H9 (cell line): Measurements from ENCODE around the gene HAL. TPM values are rescaled to one million over a fixed set of nuclear protein-coding genes. Genes with fewer than 3 reads are reported as not detected.

Experiments used
- DNase-seq: peaks from one replicate; pipeline ENCODE4 v3.0.0-alpha.2; 2017
- H2AFZ ChIP-seq: one replicate; pipeline ENCODE4 v1.6.1; 2013; ENCODE audit warnings: mild to moderate bottlenecking, low read length, control low read depth, moderate library complexity
- H2AK5ac ChIP-seq: 2 replicates; pipeline ENCODE4 v1.6.1; 2013; ENCODE audit warnings: low read length, control low read depth, mixed read lengths; ENCODE audit not compliant: insufficient read length
- H2BK120ac ChIP-seq: one replicate; pipeline ENCODE4 v1.6.1; 2013; ENCODE audit warnings: low read depth, mild to moderate bottlenecking, low read length, control low read depth, inconsistent platforms; ENCODE audit not compliant: poor library complexity, severe bottlenecking
- H2BK12ac ChIP-seq: 2 replicates; pipeline ENCODE4 v1.6.1; 2013; ENCODE audit warnings: low read length, control low read depth, mixed read lengths, low read depth; ENCODE audit not compliant: insufficient read length
- H2BK15ac ChIP-seq: 2 replicates; pipeline ENCODE4 v1.6.1; 2013; ENCODE audit warnings: low read depth, low read length, control low read depth
- H2BK20ac ChIP-seq: one replicate; pipeline ENCODE4 v1.6.1; 2013; ENCODE audit warnings: low read depth, mild to moderate bottlenecking, low read length, control low read depth, inconsistent platforms; ENCODE audit not compliant: poor library complexity, severe bottlenecking
- H2BK5ac ChIP-seq: 2 replicates; pipeline ENCODE4 v1.6.1; 2013; ENCODE audit warnings: low read length, control low read depth, mixed read lengths; ENCODE audit not compliant: insufficient read length
- H3K14ac ChIP-seq: 2 replicates; pipeline ENCODE4 v1.6.1; 2013; ENCODE audit warnings: low read length, control low read depth; ENCODE audit not compliant: insufficient read depth
- H3K18ac ChIP-seq: 2 replicates; pipeline ENCODE4 v1.6.1; 2013; ENCODE audit warnings: low read depth, mild to moderate bottlenecking, mixed read lengths, low read length, control low read depth; ENCODE audit not compliant: insufficient read length
- H3K23ac ChIP-seq: 2 replicates; pipeline ENCODE4 v1.6.1; 2013; ENCODE audit warnings: low read length, control low read depth, mixed read lengths, low read depth; ENCODE audit not compliant: insufficient read length
- H3K23me2 ChIP-seq: 2 replicates; pipeline ENCODE4 v1.6.1; 2013; ENCODE audit warnings: low read depth, mild to moderate bottlenecking, mixed read lengths, low read length, control low read depth; ENCODE audit not compliant: insufficient read length, poor library complexity, severe bottlenecking
- H3K27ac ChIP-seq: 2 replicates; pipeline ENCODE4 v1.5.1; 2013; ENCODE audit warnings: low read length, control low read depth, mixed read lengths, low read depth; ENCODE audit not compliant: insufficient read length
- H3K27me3 ChIP-seq: 2 replicates; pipeline ENCODE4 v1.6.1; 2013; ENCODE audit warnings: low read length, control low read depth, inconsistent platforms; ENCODE audit not compliant: insufficient read depth
- H3K4ac ChIP-seq: 2 replicates; pipeline ENCODE4 v1.6.1; 2013; ENCODE audit warnings: low read depth, mild to moderate bottlenecking, control low read depth, inconsistent platforms, low read length, moderate library complexity
- H3K4me1 ChIP-seq: 2 replicates; pipeline ENCODE4 v1.6.1; 2013; ENCODE audit warnings: low read length, control low read depth, inconsistent platforms; ENCODE audit not compliant: insufficient read depth
- H3K4me2 ChIP-seq: 2 replicates; pipeline ENCODE4 v1.6.1; 2013; ENCODE audit warnings: low read length, control low read depth, mixed read lengths; ENCODE audit not compliant: insufficient read length, insufficient read depth
- H3K56ac ChIP-seq: 2 replicates; pipeline ENCODE4 v1.6.1; 2013; ENCODE audit warnings: low read depth, mild to moderate bottlenecking, mixed read lengths, low read length, control low read depth; ENCODE audit not compliant: insufficient read length
- H3K79me1 ChIP-seq: 2 replicates; pipeline ENCODE4 v1.6.1; 2013; ENCODE audit warnings: low read depth, mild to moderate bottlenecking, moderate library complexity, low read length, control low read depth, inconsistent platforms; ENCODE audit not compliant: insufficient read depth, poor library complexity, severe bottlenecking
- H3K79me2 ChIP-seq: 2 replicates; pipeline ENCODE4 v1.6.1; 2013; ENCODE audit warnings: low read length, control low read depth, inconsistent platforms; ENCODE audit not compliant: insufficient read depth
- H3K9ac ChIP-seq: 2 replicates; pipeline ENCODE4 v1.6.1; 2013; ENCODE audit warnings: low read length, control low read depth, mixed read lengths; ENCODE audit not compliant: insufficient read length; ENCODE audit errors: extremely low read depth
- H3K9me3 ChIP-seq: one replicate; pipeline ENCODE4 v1.6.1; 2013; ENCODE audit warnings: low read depth, low read length, inconsistent platforms; ENCODE audit not compliant: control insufficient read depth
- H3T11ph ChIP-seq: one replicate; pipeline ENCODE4 v1.6.1; 2013; ENCODE audit warnings: mild to moderate bottlenecking, low read length, control low read depth, inconsistent platforms
- H4K20me1 ChIP-seq: one replicate; pipeline ENCODE4 v1.6.1; 2013; ENCODE audit not compliant: control insufficient read depth, insufficient read length, insufficient read depth
- H4K5ac ChIP-seq: 2 replicates; pipeline ENCODE4 v1.6.1; 2013; ENCODE audit warnings: low read depth, mild to moderate bottlenecking, mixed read lengths, low read length, control low read depth; ENCODE audit not compliant: insufficient read length
- H4K8ac ChIP-seq: replicated peaks from 2 replicates; pipeline ENCODE4 v1.6.1; 2013; ENCODE audit warnings: low read length, control low read depth, mixed read lengths, low read depth; ENCODE audit not compliant: insufficient read length
- H4K91ac ChIP-seq: 2 replicates; pipeline ENCODE4 v1.6.1; 2013; ENCODE audit warnings: low read depth, mild to moderate bottlenecking, moderate library complexity, mixed read lengths, low read length, control low read depth; ENCODE audit not compliant: insufficient read length
- H3K27ac Mint-ChIP-seq, 3 experiments: 2 replicates in 2 of 3; 3 replicates in 1 of 3; pipeline ENCODE4 v1.8.0; 2020 to 2021; ENCODE audit warnings: mixed read lengths in 3 of 3, mild to moderate bottlenecking in 1 of 3, moderate library complexity in 1 of 3
- H3K27me3 Mint-ChIP-seq: 2 replicates; pipeline ENCODE4 v1.8.0; 2021; ENCODE audit warnings: low read depth, mild to moderate bottlenecking, moderate library complexity, mixed read lengths
- H3K36me3 Mint-ChIP-seq, 3 experiments: 2 replicates in 2 of 3; 3 replicates in 1 of 3; pipeline ENCODE4 v1.8.0; 2020 to 2021; ENCODE audit warnings: low read depth in 3 of 3, mixed read lengths in 3 of 3; ENCODE audit not compliant: insufficient read depth in 1 of 3
- H3K4me1 Mint-ChIP-seq, 2 experiments: 2 replicates each; pipeline ENCODE4 v1.8.0; 2020; ENCODE audit warnings: mixed read lengths in 2 of 2
- H3K4me3 Mint-ChIP-seq, 2 experiments: 2 replicates in 1 of 2; 3 replicates in 1 of 2; pipeline ENCODE4 v1.8.0; 2020 to 2021; ENCODE audit warnings: mild to moderate bottlenecking in 2 of 2, mixed read lengths in 2 of 2, moderate library complexity in 1 of 2
- H3K9me3 Mint-ChIP-seq, 2 experiments: 2 replicates in 1 of 2; 3 replicates in 1 of 2; pipeline ENCODE4 v1.8.0; 2020; ENCODE audit warnings: mild to moderate bottlenecking in 2 of 2, mixed read lengths in 2 of 2, moderate library complexity in 1 of 2
- WGBS: extraction: QIAGEN DNeasy Blood & Tissue Kit; methylation state at CpG from one replicate; pipeline ENCODE4 v1.1.7; 2013; ENCODE audit warnings: missing lambda C conversion rate, low lambda C conversion rate, mixed read lengths; ENCODE audit not compliant: insufficient read length; ENCODE audit errors: extremely low coverage; 5-methylcytosine and 5-hydroxymethylcytosine counted together
- total RNA-seq: library from RNA; stranded (reverse); gene quantifications from 2 replicates; pipeline ENCODE4 v1.2.1, GENCODE V29; 2021
- TF ChIP-seq, protein P1 (sequence below): fragments of 200-600 bp; sonication (generic); conservative IDR thresholded peaks from 3 replicates; pipeline ENCODE4 v1.8.0; 2021; ENCODE audit warnings: antibody characterized with exemption, mild to moderate bottlenecking

Gene HAL
- total RNA-seq, 1 experiment from 2014 or later = 0.35 TPM

DNA sequence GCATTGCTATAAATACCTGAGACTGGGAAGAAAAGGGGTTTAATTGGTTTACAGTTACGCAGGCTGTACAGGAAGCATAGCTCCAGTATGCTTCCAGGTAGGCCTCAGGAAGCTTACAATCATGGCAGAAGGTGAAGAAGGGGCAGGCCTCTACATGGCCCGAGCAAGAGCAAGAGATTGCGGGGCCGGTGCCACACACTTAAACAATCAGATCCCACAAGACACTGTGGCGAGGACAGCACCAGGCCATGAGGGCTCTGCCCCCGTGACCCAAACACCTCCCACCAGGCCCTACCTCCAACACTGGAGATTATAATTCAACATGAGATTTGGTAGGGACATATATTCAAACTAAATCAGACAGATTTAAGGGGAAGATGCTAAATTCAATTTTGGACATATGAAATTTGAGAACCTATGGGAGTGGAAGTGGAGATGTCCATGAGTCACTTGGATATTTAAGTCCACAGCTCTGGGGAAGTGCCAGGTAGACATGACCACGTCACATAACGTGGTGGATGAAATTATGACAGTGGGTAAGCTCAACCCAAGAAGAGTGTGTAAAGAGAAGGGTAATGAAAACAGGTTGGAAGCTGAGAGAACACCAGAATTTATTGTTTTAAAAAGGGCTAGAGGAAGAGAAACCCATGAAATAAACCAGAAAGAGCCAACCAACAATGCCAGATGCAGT, 40.8 kb upstream of the HAL start:
- Histone ChIP-seq H3K23me2 (peaks cover 6% of the 10 kb centered on the region), H2BK12ac (no peak overlapping the region), H3K27me3 (no peaks in the 10 kb centered on the region), H3K79me2 (peaks cover 4% of the 10 kb centered on the region; the same call in 1 of the 2 replicates), H3K79me1 (peaks cover 2% of the 10 kb centered on the region), H4K20me1 (no peaks in the 10 kb centered on the region), H4K8ac (no peak overlapping the region), H3K4me1 (peaks cover 2% of the 10 kb centered on the region; the same call in 1 of the 2 replicates), H4K91ac (no peak overlapping the region), H3K9me3 (no peaks in the 10 kb centered on the region), H4K5ac (no peak overlapping the region), H2BK5ac (no peak overlapping the region), H2BK20ac (no peak overlapping the region), H3T11ph (no peak overlapping the region), H2BK15ac (no peak overlapping the region), H3K27ac (no peak overlapping the region), H3K18ac (no peak overlapping the region), H3K23ac (no peak overlapping the region), H2AFZ (no peak overlapping the region), H3K4ac (no peak overlapping the region), H2BK120ac (no peak overlapping the region), H2AK5ac (no peak overlapping the region), H3K4me2 (no peak overlapping the region), H3K14ac (no peak overlapping the region), H3K9ac (no peak overlapping the region), H3K56ac (no peak overlapping the region)
- H3K9me3 Mint-ChIP-seq = no peaks in the 10 kb centered on the region
- peaks cover 6 to 7% of the 10 kb centered on the region in 2 experiments for H3K4me1 Mint-ChIP-seq
- no peak overlapping the region for H3K4me3 Mint-ChIP-seq
- H3K27ac Mint-ChIP-seq = no peak overlapping the region
- no CpG with 5 or more reads among the region's 8 CpGs for WGBS
- no peak for DNase-seq
- no peaks in the 10 kb centered on the region for H3K27me3 Mint-ChIP-seq
- TF ChIP-seq, protein P1, sequence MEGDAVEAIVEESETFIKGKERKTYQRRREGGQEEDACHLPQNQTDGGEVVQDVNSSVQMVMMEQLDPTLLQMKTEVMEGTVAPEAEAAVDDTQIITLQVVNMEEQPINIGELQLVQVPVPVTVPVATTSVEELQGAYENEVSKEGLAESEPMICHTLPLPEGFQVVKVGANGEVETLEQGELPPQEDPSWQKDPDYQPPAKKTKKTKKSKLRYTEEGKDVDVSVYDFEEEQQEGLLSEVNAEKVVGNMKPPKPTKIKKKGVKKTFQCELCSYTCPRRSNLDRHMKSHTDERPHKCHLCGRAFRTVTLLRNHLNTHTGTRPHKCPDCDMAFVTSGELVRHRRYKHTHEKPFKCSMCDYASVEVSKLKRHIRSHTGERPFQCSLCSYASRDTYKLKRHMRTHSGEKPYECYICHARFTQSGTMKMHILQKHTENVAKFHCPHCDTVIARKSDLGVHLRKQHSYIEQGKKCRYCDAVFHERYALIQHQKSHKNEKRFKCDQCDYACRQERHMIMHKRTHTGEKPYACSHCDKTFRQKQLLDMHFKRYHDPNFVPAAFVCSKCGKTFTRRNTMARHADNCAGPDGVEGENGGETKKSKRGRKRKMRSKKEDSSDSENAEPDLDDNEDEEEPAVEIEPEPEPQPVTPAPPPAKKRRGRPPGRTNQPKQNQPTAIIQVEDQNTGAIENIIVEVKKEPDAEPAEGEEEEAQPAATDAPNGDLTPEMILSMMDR = no peak
- no peaks in the 10 kb centered on the region for H3K36me3 Mint-ChIP-seq
